NCI-H82 (cell line): ENCODE data around the gene PDE10A.

Experiments used
- DNase-seq: peaks from one replicate; lab custom pipeline; 2025; lab: John Stamatoyannopoulos, UW

Gene PDE10A

GRCh38 chr6:165678429-165678828 lies 15.4 kb upstream of the PDE10A start:
- DNase-seq: no peak

GRCh38 chr6:165677091-165677490 lies 14.1 kb upstream of the PDE10A start:
- no peak for DNase-seq

GRCh38 chr6:165676435-165677068 lies 13.5 kb upstream of the PDE10A start:
- DNase-seq: peak; percentile 18

GRCh38 chr6:165675120-165675519 lies 12.1 kb upstream of the PDE10A start:
- DNase-seq: no peak

GRCh38 chr6:165674155-165675029 lies 11.4 kb upstream of the PDE10A start:
- no peak for DNase-seq

GRCh38 chr6:165671222-165671768 lies 8.3 kb upstream of the PDE10A start:
- no peak for DNase-seq

GRCh38 chr6:165668951-165669350 lies 5.9 kb upstream of the PDE10A start:
- no peak for DNase-seq

DNA sequence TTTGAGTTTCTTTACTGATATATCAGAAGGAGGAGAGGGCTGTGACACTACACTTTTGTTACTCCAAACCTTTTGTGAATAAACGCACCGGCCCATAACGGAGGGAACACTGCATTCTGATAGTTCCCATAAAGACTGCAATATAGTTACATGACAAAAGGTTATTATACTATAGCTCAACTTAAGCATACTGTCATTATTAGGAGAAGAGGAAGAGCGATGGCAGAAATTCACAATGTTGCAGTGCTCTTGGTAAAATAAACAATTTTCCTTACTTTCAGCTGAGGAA lies 2.3 kb upstream of the PDE10A start:
- DNase-seq: no peak

DNA sequence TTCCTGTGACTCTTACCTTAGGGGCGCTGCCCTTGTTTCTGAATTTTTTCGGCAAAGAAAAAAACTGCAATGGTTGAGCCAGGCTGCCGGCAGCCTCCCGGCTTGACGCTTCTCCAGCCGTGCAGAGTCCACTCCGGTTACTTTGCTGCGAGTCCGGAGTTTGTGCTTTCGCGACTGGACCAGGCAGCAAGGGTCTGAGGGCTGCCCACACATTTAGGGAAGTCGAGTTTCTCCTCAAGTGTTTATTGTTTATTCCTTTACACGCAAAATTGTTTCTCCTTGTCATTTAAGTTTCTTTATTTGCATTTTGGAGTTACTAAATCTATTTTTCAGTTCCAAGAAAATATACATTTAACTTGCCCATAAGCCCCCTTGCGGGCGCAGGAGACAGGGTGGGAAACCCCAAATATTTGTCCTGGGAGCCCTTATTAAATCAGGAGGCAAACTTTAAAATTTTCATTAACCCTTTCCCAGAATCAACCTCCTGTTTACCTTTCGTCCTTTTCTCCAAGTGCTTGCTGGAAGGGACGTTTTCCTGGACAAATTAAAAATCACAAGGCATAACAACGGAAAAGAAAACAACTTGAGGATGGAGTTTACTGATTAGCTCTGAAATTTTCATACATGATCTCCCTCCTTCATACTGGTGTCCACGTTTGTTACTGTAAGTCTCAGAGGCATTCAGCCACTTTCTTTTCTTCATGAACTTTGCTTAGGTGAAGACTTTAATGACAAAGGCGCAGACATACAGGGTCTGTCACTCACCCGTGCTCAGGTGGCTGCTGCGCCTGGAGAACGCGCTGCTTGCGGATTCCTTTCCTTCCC lies 1.7 kb upstream of the PDE10A start:
- no peak for DNase-seq

DNA sequence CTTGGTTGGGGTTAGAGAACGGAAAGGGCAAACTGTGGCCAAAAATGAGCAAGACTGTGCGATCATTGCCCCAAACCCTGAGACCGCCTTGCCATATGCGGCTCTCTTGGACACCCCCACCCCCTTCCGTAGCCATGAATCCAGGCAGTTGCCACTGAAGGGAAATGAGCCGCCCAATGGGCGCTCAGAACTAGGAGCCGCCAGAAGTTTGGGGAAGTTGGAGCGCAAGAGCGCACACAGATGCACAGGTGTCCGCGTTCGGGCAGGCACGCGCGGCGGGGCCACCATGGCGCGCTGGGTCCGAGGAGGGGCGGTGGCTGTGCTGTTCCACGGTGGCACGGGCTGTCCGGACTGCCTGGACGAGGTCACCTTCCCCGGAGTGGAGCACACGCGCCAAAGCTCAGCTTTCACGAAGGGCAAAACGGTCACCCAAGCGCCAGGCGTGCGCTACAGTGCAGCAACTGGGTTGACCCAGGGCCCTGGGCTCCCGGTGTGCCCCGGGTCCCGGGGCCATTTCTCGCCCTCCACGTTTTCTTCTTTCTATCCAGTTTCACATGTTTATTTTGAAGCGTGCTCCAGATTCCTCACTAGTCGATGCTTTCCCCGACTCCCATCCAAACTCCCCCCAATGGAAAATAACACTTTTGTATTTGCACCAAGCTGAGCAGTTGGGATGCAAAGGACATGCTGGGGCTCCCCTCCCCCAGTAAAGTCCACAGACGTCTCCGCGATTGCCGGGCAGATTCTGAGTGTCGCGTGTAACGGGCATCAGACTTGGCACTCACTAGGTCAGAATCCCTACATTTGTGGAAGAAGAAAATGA lies 906 bp upstream of the PDE10A start:
- no peak for DNase-seq

DNA sequence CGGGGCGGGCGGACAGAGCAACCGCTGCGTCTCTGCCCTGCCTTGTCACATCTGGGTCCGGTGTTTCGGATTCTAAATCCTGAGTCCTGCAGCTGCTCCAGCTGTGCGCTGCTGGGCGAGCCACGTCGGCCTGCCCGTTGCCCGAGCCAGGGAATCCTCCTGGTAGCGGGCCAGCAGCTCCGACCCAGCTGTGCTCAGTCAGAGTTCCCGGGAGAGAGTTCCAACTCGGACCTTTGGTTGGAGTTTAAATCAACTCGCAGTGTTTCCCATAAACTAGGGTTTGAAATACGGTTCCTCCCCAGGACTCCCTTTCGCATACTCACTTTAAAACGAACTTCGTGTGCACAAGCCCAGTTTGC lies 315 bp upstream of the PDE10A start:
- DNase-seq: no peak

GRCh38 chr6:165662041-165662748 lies 846 bp downstream of the PDE10A start:
- DNase-seq: no peak

GRCh38 chr6:165661664-165662025 lies 1.4 kb downstream of the PDE10A start:
- no peak for DNase-seq

DNA sequence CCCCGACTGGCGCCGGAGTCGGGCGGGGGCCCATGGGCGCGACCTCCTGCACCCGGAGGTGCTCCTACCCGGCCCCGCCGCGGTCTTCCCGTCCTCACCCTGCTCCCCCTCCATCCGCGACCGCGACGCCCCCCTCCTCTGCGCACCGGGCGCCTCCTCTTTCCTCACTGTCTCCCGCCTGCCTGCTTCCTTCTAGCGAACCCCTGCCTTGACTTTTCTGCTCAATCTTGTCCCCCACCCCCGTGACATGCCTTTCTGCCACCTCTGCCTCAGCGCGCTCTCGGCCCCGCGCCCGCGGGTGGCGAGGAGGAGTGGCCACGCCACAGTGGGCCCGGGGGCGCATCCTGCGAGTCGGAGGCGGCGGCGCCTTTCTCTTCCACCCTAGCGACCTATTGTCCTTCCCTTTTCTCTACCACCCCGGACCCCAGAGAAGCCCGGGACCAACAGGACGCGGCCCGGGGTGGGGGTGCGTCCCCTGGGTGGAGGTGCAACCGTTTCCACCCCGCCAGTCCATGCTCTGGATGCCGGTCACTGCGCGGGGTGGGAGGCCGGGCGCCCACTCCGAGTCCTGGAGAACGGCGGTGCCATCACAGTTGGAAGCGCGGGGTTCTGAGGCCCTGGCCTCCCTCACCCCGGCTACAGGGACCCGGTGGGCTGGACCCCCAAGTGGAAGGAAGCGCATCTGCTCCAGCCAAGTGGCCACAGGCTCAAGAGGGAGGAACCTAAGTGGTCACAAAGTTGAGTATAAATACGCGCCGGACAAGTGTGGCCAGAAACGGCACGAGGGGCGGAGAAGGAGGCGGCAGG lies 2.0 kb downstream of the PDE10A start:
- DNase-seq: no peak

- no peak for DNase-seq
These were observed 2.8 kb downstream of the PDE10A start for GRCh38 chr6:165659945-165660856.

- no peak for DNase-seq
These were observed 4.5 kb downstream of the PDE10A start for GRCh38 chr6:165658395-165659058.

DNA sequence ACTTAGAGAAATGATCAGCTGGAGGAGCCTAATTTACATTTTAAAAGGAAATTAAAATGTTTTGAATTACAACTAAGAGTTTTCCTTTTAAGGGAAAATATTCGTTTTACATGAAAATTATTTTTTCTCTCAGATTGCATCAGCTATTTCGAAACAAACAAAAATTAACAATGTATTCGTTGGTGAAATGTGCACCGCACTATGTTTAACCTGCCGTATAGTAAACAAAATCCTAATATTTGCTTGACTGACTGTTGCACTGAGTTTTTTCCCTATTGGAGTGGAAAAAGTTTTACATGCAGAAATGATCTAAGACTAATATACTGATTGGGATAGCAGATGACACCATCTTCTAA lies 5.7 kb downstream of the PDE10A start:
- no peak for DNase-seq

DNA sequence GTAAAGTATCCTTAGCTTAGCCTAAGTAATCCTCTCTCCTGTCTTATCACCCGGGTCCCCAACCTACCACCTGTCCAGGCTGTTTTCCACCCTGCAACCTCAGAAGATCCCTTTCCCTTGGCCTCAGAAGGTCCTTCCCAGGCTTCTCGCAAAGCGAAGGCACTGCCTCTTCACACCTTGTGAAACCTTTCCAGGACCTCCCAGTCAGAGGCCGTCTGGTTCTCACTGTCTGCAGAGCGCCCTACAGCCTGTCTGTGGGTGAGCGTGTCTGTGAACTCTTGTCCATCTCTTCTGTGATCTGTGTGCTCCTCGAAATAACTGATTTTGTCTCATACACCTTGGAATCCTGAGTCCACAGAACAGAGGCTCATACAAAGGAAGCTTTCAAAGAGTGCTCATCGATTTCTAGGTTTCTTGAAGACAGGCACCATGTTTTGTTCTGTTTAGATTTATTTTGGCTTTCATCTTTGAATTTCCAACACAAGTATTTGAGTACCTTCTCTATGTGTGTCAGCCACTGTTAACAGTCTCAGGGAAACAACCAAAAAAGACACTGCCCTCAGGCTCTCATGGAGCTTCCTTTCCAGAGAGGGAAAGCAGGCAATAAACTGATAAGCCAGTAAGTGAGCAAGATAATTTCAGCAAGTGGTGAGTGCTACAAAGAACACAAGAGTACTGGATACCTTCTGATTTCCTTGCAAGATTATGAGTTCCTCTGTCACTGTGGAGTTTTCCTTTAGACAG lies 6.3 kb downstream of the PDE10A start:
- no peak for DNase-seq
